ENCODE data around the gene SUPT3H.

DNA sequence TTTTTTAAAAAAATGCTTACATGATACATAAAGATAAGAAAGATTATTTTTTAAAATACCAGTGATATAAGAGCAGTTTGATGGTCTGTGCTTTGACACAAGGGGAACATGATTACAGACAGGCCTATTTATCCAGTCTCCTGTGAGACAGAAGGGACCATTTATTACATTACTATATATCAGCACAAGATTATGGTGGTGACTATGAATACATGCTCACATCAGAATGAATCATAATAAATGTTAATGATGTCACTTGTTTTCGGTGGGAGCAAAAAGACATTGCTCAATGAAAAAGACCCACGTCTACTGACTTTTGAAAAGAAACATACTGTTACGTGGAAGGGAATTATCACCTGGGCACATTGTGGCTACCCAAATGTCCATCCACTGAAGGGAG is 535.1 kb downstream of the SUPT3H start:
- TF ChIP-seq CTCF (IDR thresholded peaks at IDR 0.05) (no peak), POLR2A (IDR thresholded peaks at IDR 0.05) (no peak)
